DOHH2 (cell line): Measurements from ENCODE around the gene PI4K2A.

ENCODE experiments used
- H3F3A ChIP-seq: fragments of 200-600 bp; sonication (generic), shearing (Covaris generic); 2 replicates; pipeline ENCODE4 v1.6.0; 2016; ENCODE audit warnings: antibody characterized with exemption, mild to moderate bottlenecking; ENCODE audit not compliant: control insufficient read depth, insufficient read depth
- H3K27ac ChIP-seq: fragments of 200-600 bp; sonication (generic); 2 replicates; pipeline ENCODE4 v1.5.1; 2014; ENCODE audit warnings: low read depth, mild to moderate bottlenecking, low read length, moderate library complexity
- H3K27me3 ChIP-seq: fragments of 200-600 bp; sonication (generic); 2 replicates; pipeline ENCODE4 v1.6.1; 2014; ENCODE audit warnings: mild to moderate bottlenecking, low read length, mixed read lengths; ENCODE audit not compliant: control insufficient read depth
- H3K36me3 ChIP-seq: fragments of 200-600 bp; sonication (generic); 2 replicates; pipeline ENCODE4 v1.6.1; 2014; ENCODE audit warnings: mild to moderate bottlenecking, low read length, moderate library complexity, mixed read lengths; ENCODE audit not compliant: control insufficient read depth
- H3K4me1 ChIP-seq: fragments of 200-600 bp; sonication (generic); 2 replicates; pipeline ENCODE4 v1.6.1; 2014; ENCODE audit warnings: mild to moderate bottlenecking, low read length, mixed read lengths; ENCODE audit not compliant: control insufficient read depth
- H3K4me2 ChIP-seq: fragments of 200-600 bp; sonication (generic); 2 replicates; pipeline ENCODE4 v1.6.0; 2014; ENCODE audit warnings: mild to moderate bottlenecking, low read length, moderate library complexity
- H3K4me3 ChIP-seq: fragments of 200-600 bp; sonication (generic); 2 replicates; pipeline ENCODE4 v1.5.1; 2014; ENCODE audit warnings: mild to moderate bottlenecking, low read length, mixed read lengths
- H3K79me2 ChIP-seq: fragments of 200-600 bp; sonication (generic); 2 replicates; pipeline ENCODE4 v1.6.1; 2014; ENCODE audit warnings: mild to moderate bottlenecking, low read length, mixed read lengths; ENCODE audit not compliant: control insufficient read depth
- H3K9me2 ChIP-seq: fragments of 200-600 bp; sonication (generic); replicated peaks from 2 replicates; pipeline ENCODE4 v1.6.1; 2014; ENCODE audit warnings: mild to moderate bottlenecking, low read length, mixed read lengths; ENCODE audit not compliant: control insufficient read depth
- H3K9me3 ChIP-seq: fragments of 200-600 bp; sonication (generic); 2 replicates; pipeline ENCODE4 v1.6.1; 2014; ENCODE audit warnings: antibody characterized with exemption, low read length, mixed read lengths; ENCODE audit not compliant: control insufficient read depth, insufficient read depth
- H4K20me1 ChIP-seq: fragments of 200-600 bp; sonication (generic); 2 replicates; pipeline ENCODE4 v1.6.0; 2014; ENCODE audit warnings: low read depth, mild to moderate bottlenecking, antibody characterized with exemption, low read length, moderate library complexity; ENCODE audit not compliant: control insufficient read depth, insufficient read depth
- CTCF ChIP-seq: fragments of 200-600 bp; sonication (generic); IDR thresholded peaks from one replicate; pipeline ENCODE4 v1.5.1; 2014; ENCODE audit warnings: antibody characterized with exemption, mild to moderate bottlenecking, low read depth, low read length; ENCODE audit not compliant: poor library complexity, severe bottlenecking
- EZH2phosphoT487 ChIP-seq: fragments of 200-600 bp; sonication (generic); IDR thresholded peaks from 2 replicates; pipeline ENCODE4 v1.6.1; 2017; ENCODE audit warnings: borderline replicate concordance, mild to moderate bottlenecking, antibody characterized with exemption, low read length, moderate library complexity, mixed read lengths

The PI4K2A gene

GRCh38 chr10:97675222-97675621 lies 34.8 kb downstream of the PI4K2A start:
- Histone ChIP-seq H3F3A (no peaks in the 10 kb centered on the region; the same call in 1 of the 2 replicates), H3K9me2 (no peaks in the 10 kb centered on the region), H3K4me1 (peaks cover 8% of the 10 kb centered on the region), H3K36me3 (peaks cover 23% of the 10 kb centered on the region), H3K9me3 (no peaks in the 10 kb centered on the region), H4K20me1 (no peaks in the 10 kb centered on the region), H3K27ac (no peak overlapping the region), H3K4me3 (no peak overlapping the region), H3K79me2 (no peaks in the 10 kb centered on the region), H3K4me2 (no peak overlapping the region), H3K27me3 (no peaks in the 10 kb centered on the region)
- TF ChIP-seq EZH2phosphoT487 (no peak), CTCF (no peak)

DNA sequence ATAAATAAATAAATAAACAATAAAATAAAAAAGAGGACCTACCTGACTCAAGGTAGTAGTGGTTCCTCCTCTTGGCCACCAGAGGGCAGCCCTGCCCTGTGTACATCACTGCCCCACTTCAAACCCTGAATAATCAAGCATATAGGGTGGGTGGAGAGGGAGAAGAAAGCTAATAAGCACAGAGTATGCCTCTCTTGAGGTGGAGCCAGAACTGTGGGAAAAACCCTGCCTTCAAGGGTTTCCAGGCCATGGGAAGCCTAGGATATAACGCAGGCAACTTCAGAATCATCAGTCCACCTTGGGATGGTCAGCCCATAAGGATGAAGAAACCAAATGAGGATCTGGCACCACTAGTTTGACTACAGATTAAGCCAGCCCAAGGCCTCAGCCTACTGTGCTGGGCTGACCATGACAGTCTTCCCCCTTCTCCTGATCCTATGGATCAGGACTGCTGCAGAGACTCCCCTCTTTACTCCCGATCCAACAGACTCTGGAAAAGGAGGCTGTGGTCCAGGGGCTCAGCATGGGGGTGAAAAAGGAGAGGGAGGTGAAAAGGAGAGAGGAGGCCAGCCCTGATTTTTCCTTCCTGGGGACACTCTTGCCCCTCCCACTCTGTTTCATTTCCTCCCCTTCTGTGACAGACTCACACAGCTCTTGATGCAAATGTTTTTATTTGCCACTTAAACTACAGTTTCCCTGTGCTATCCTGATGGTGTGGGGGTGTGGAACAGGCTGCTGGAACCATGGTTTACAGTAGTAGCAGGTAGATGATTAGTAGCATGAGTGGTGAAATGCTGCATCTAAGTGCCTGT lies 36.5 kb downstream of the PI4K2A start:
- H3K9me2 ChIP-seq = no peaks in the 10 kb centered on the region
- H3K4me2 ChIP-seq = no peak overlapping the region
- H3F3A ChIP-seq = no peaks in the 10 kb centered on the region; the same call in 1 of the 2 replicates
- TF ChIP-seq EZH2phosphoT487 (no peak), CTCF (peak; percentile 72)
- H3K9me3 ChIP-seq = no peaks in the 10 kb centered on the region
- no peaks in the 10 kb centered on the region for H4K20me1 ChIP-seq
- peaks cover 8% of the 10 kb centered on the region for H3K4me1 ChIP-seq
- H3K27me3 ChIP-seq = no peaks in the 10 kb centered on the region
- H3K4me3 ChIP-seq = no peak overlapping the region
- peaks cover 23% of the 10 kb centered on the region for H3K36me3 ChIP-seq
- H3K79me2 ChIP-seq = no peaks in the 10 kb centered on the region
- no peak overlapping the region for H3K27ac ChIP-seq

DNA sequence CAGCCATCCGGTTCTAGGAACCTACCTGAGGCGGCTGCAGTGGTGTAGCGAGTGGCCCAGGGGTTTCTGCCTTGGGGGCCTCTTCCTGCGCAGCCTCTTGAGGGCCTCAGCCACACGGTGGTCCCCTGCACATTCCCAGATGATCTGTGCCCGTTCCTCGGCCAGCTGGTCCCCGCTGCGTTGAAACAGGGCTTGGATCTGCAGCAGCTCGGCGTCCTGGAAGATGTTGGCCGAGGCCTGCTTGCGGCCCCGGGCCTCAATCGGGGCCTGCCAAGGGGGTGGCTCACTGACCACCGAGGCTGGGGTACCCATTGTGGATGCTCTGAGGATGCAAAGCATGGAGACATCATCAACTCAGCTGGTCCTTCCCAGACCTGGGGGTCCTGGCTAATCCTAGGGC lies 39.1 kb downstream of the PI4K2A start:
- Histone ChIP-seq H4K20me1 (no peaks in the 10 kb centered on the region), H3K9me2 (no peaks in the 10 kb centered on the region), H3K36me3 (peaks cover 13% of the 10 kb centered on the region), H3K79me2 (no peaks in the 10 kb centered on the region), H3F3A (no peaks in the 10 kb centered on the region; the same call in 1 of the 2 replicates), H3K4me1 (peaks cover 8% of the 10 kb centered on the region), H3K27me3 (no peaks in the 10 kb centered on the region), H3K9me3 (no peaks in the 10 kb centered on the region), H3K27ac (no peak overlapping the region), H3K4me3 (no peak overlapping the region), H3K4me2 (no peak overlapping the region)
- TF ChIP-seq CTCF = no peak
- no peak for TF ChIP-seq EZH2phosphoT487
